Osteoblast (primary cell): Measurements from ENCODE around the gene EPHA6. TPM values are rescaled to one million over a fixed set of nuclear protein-coding genes. Genes with fewer than 3 reads are reported as not detected.

Source experiments
- DNase-seq: peaks from one replicate; pipeline ENCODE4 v3.0.0; 2011; ENCODE audit warnings: low spot score, mixed read lengths; ENCODE audit not compliant: insufficient read length; ENCODE audit errors: missing footprints
- H2AFZ ChIP-seq: 2 replicates; pipeline ENCODE4 v1.6.0; 2011; ENCODE audit warnings: mild to moderate bottlenecking, low read length
- H3K27ac ChIP-seq: 2 replicates; pipeline ENCODE4 v1.5.1; 2011; ENCODE audit warnings: mild to moderate bottlenecking, low read depth, low read length, moderate library complexity
- H3K27me3 ChIP-seq: 2 replicates; pipeline ENCODE4 v1.6.0; 2012; ENCODE audit warnings: mild to moderate bottlenecking, control low read depth, inconsistent platforms, low read length, moderate library complexity; ENCODE audit not compliant: insufficient read depth
- H3K36me3 ChIP-seq: 2 replicates; pipeline ENCODE4 v1.5.1; 2011; ENCODE audit warnings: mild to moderate bottlenecking, low read length, control low read depth, moderate library complexity; ENCODE audit not compliant: insufficient read depth
- H3K4me1 ChIP-seq: 2 replicates; pipeline ENCODE4 v1.5.1; 2011; ENCODE audit warnings: mild to moderate bottlenecking, low read length, control low read depth, moderate library complexity; ENCODE audit not compliant: insufficient read depth
- H3K4me2 ChIP-seq: 2 replicates; pipeline ENCODE4 v1.6.0; 2011; ENCODE audit warnings: mild to moderate bottlenecking, low read length; ENCODE audit not compliant: insufficient read depth
- H3K4me3 ChIP-seq: fragments of 200-600 bp; sonication (generic); 3 replicates; pipeline ENCODE4 v1.5.1; 2012; ENCODE audit warnings: mild to moderate bottlenecking, low read length, inconsistent platforms; ENCODE audit not compliant: insufficient read depth
- H3K79me2 ChIP-seq: 2 replicates; pipeline ENCODE4 v1.6.0; 2012; ENCODE audit warnings: mild to moderate bottlenecking, low read length, control low read depth, inconsistent platforms; ENCODE audit not compliant: insufficient read depth
- H3K9me3 ChIP-seq: 2 replicates; pipeline ENCODE4 v1.5.1; 2011; ENCODE audit warnings: low read depth, low read length, control low read depth
- H4K20me1 ChIP-seq: 2 replicates; pipeline ENCODE4 v1.6.0; 2012; ENCODE audit warnings: mild to moderate bottlenecking, low read length, control low read depth; ENCODE audit not compliant: insufficient read depth
- CTCF ChIP-seq: IDR thresholded peaks from 2 replicates; pipeline ENCODE4 v1.5.1; 2011; ENCODE audit warnings: mild to moderate bottlenecking, low read depth, low read length, moderate library complexity; ENCODE audit errors: extremely low read depth
- total RNA-seq: library from RNA; depleted of rRNA; stranded (reverse); fragments of >200 nt; gene quantifications from 2 replicates; pipeline ENCODE4 v1.2.3, GENCODE V29; 2012

Gene EPHA6
- total RNA-seq, 1 donor, result not detected

- Histone ChIP-seq H3K27me3 (no peaks in the 10 kb centered on the region), H3K4me1 (no peaks in the 10 kb centered on the region), H3K4me3 (no peak overlapping the region), H2AFZ (no peak overlapping the region), H3K79me2 (no peaks in the 10 kb centered on the region), H3K36me3 (no peaks in the 10 kb centered on the region), H3K4me2 (no peak overlapping the region), H4K20me1 (no peaks in the 10 kb centered on the region), H3K9me3 (no peaks in the 10 kb centered on the region), H3K27ac (no peak overlapping the region)
- TF ChIP-seq CTCF, result no peak
- no peak for DNase-seq
Observed at GRCh38 chr3:97228966-97229365, 414.6 kb downstream of the EPHA6 start.

- Histone ChIP-seq H3K9me3 (no peaks in the 10 kb centered on the region), H3K4me3 (no peak overlapping the region), H3K27me3 (no peaks in the 10 kb centered on the region), H3K36me3 (no peaks in the 10 kb centered on the region), H3K4me2 (no peak overlapping the region), H3K27ac (no peak overlapping the region), H3K4me1 (no peaks in the 10 kb centered on the region), H4K20me1 (no peaks in the 10 kb centered on the region), H3K79me2 (no peaks in the 10 kb centered on the region), H2AFZ (no peak overlapping the region)
- no peak for DNase-seq
- TF ChIP-seq CTCF, result no peak
Observed at GRCh38 chr3:97230486-97230885, 416.1 kb downstream of the EPHA6 start.

- no peak overlapping the region for H2AFZ ChIP-seq
- no peaks in the 10 kb centered on the region for H3K36me3 ChIP-seq
- H3K4me3 ChIP-seq, result no peak overlapping the region
- no peak for DNase-seq
- H3K4me1 ChIP-seq, result no peaks in the 10 kb centered on the region
- no peaks in the 10 kb centered on the region for H4K20me1 ChIP-seq
- H3K27me3 ChIP-seq, result no peaks in the 10 kb centered on the region
- no peaks in the 10 kb centered on the region for H3K9me3 ChIP-seq
- no peak overlapping the region for H3K27ac ChIP-seq
- H3K4me2 ChIP-seq, result no peak overlapping the region
- H3K79me2 ChIP-seq, result no peaks in the 10 kb centered on the region
- TF ChIP-seq CTCF, result no peak
Observed at GRCh38 chr3:97232393-97233034, 418.1 kb downstream of the EPHA6 start.

GRCh38 chr3:97235179-97235578 is 420.8 kb downstream of the EPHA6 start:
- H3K4me1 ChIP-seq, result no peaks in the 10 kb centered on the region
- no peak overlapping the region for H3K27ac ChIP-seq
- H2AFZ ChIP-seq, result no peak overlapping the region
- H3K4me2 ChIP-seq, result no peak overlapping the region
- H3K4me3 ChIP-seq, result no peak overlapping the region
- H4K20me1 ChIP-seq, result no peaks in the 10 kb centered on the region
- no peak for TF ChIP-seq CTCF
- no peak for DNase-seq
- no peaks in the 10 kb centered on the region for H3K79me2 ChIP-seq
- H3K27me3 ChIP-seq, result no peaks in the 10 kb centered on the region
- no peaks in the 10 kb centered on the region for H3K36me3 ChIP-seq
- H3K9me3 ChIP-seq, result no peaks in the 10 kb centered on the region
